NCI-H748 (cell line): ENCODE measurements around the gene NT5DC4.

Source experiments
- DNase-seq: peaks from one replicate; lab custom pipeline; 2025; ENCODE audit not compliant: unreplicated experiment; lab: John Stamatoyannopoulos, UW

The NT5DC4 gene

GRCh38 chr2:112782234-112782799 is 61.5 kb downstream of the NT5DC4 start:
- no peak for DNase-seq

- no peak for DNase-seq
Observed at GRCh38 chr2:112783187-112783714, 62.4 kb downstream of the NT5DC4 start.

- no peak for DNase-seq
Observed at GRCh38 chr2:112784199-112785189, 63.7 kb downstream of the NT5DC4 start, which contains the start of gene IL1A. TSS of gene IL1A (minus strand) at chr2:112784493. CDS start at chr2:112783770, 723 bp downstream.

GRCh38 chr2:112787294-112787693 is 66.5 kb downstream of the NT5DC4 start:
- no peak for DNase-seq

- DNase-seq = no peak
Observed at GRCh38 chr2:112787729-112788393, 67.0 kb downstream of the NT5DC4 start.

GRCh38 chr2:112788653-112789052 is 67.8 kb downstream of the NT5DC4 start:
- no peak for DNase-seq
